Vagina (tissue), 2 donors: ENCODE data around the gene CTAGE6. TPM values are rescaled to one million over a fixed set of nuclear protein-coding genes. Genes with fewer than 3 reads are reported as not detected.
"Not testable (repeated sequence)": the region's sequence is repeated elsewhere in the genome, so short reads cannot be mapped to it uniquely, and the experiment has no call there.

ENCODE experiments used
- DNase-seq, 2 donors: peaks; one replicate each; pipeline ENCODE4 v3.0.0-alpha.2; 2017; ENCODE audit errors: extremely low spot score in 2 of 2
- H3K27ac ChIP-seq: fragments of 200-600 bp; sonication (generic); one replicate; pipeline ENCODE4 v1.5.1; 2019
- H3K27me3 ChIP-seq: fragments of 200-600 bp; sonication (generic); one replicate; pipeline ENCODE4 v1.5.1; 2019
- H3K36me3 ChIP-seq, 2 donors: fragments of 200-600 bp; sonication (generic); one replicate each; pipeline ENCODE4 v1.5.1; 2017 to 2019
- H3K4me1 ChIP-seq: fragments of 200-600 bp; sonication (generic); one replicate; pipeline ENCODE4 v1.5.1; 2019
- H3K4me3 ChIP-seq, 2 donors: fragments of 200-600 bp; sonication (generic); 1 replicate in 1 of 2; 2 replicates in 1 of 2; pipeline ENCODE4 v1.5.1; 2016 to 2019
- H3K9me3 ChIP-seq: fragments of 200-600 bp; sonication (generic); one replicate; pipeline ENCODE4 v1.5.1; 2019
- intact Hi-C: fragments of 100-400 bp; cut with DNase I; formaldehyde crosslinking; loops from one replicate; pipeline ENCODE4 v1.15.1; 2023
- small RNA-seq: library from RNA; depleted of rRNA; stranded (forward); fragments of <200 nt; gene quantifications from one replicate; pipeline ENCODE3, GENCODE V24; 2016
- total RNA-seq: library from RNA; depleted of rRNA; stranded (reverse); fragments of >200 nt; gene quantifications from one replicate; pipeline ENCODE4 v1.2.3, GENCODE V29; 2016

CTAGE6 gene
- total RNA-seq, 1 donor from 2014 or later, result 1.7 TPM

DNA sequence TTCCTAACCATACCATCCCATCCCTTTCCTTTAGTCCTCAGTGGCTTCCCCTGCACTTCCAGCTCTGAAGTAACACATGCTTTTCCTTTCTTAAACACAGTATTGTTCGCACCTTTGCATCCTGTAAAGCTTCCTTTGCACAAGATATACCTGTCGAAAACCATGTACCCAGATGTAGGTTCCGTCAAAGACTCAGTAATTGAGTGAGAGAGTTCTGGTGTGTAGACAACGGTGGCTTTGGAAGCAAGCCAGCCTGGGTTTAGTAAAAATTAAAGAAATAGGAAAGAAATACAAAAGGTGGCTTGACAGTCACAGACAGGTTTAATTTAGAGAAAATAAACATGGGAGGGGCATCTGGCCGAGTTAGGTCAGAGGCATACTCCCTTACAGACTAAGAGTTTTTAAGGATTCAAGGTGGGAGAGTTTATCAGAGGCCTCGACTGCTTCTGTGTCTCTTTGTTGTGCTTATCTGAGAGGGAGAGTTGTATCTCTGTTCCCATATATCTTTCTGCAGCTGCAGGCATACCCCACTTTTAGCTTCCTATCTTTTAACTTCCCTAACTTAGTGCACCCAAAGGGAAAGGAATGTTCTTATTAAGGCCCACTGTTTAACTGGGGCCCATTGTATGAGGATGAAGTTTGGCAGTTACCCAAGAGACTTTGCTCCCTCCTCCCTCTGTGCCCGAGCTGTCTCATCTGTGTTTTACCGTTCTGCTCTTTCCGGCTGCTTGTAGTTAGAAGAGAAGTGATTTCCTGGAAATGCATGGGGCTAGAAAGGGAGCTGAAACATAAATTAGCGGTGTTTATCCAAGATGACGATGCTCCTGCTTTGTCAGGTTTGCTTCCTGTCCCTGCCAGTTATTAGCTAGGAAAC lies 42.7 kb downstream of the CTAGE6 start:
- H3K27ac ChIP-seq, H3K4me3 ChIP-seq, H3K27me3 ChIP-seq, intact Hi-C loops, H3K9me3 ChIP-seq, H3K4me1 ChIP-seq, H3K36me3 ChIP-seq, DNase-seq: not testable (repeated sequence)

GRCh38 chr7:143712381-143712780 lies 45.1 kb downstream of the CTAGE6 start:
- H3K27ac ChIP-seq, H3K4me1 ChIP-seq, H3K9me3 ChIP-seq, H3K36me3 ChIP-seq, H3K4me3 ChIP-seq, DNase-seq, intact Hi-C loops, H3K27me3 ChIP-seq: not testable (repeated sequence)

- H3K27ac ChIP-seq, H3K27me3 ChIP-seq, H3K4me3 ChIP-seq, intact Hi-C loops, H3K9me3 ChIP-seq, H3K4me1 ChIP-seq, DNase-seq, H3K36me3 ChIP-seq: not testable (repeated sequence)
Observed at GRCh38 chr7:143711727-143712324, 45.7 kb downstream of the CTAGE6 start.

- H3K4me1 ChIP-seq, H3K36me3 ChIP-seq, H3K27ac ChIP-seq, intact Hi-C loops, H3K27me3 ChIP-seq, H3K4me3 ChIP-seq, DNase-seq, H3K9me3 ChIP-seq: not testable (repeated sequence)
Observed at GRCh38 chr7:143709895-143710294, 47.6 kb downstream of the CTAGE6 start.

Small RNA genes lying within 50 kb of the gene (small RNA-seq; reads per million reads assigned to genes)
- gene RNU6-267P, result not detected

Other genes starting within 250 kb of the CTAGE6 start
- not detected for gene CTAGE15, start 185.9 kb downstream of the CTAGE6 start, total RNA-seq
- 9.1 TPM for gene TCAF2, start 136.7 kb downstream of the CTAGE6 start, total RNA-seq
- gene TCAF1, start 144.5 kb upstream of the CTAGE6 start, total RNA-seq, result 50.1 TPM
- not detected for gene OR2F2, start 177.5 kb upstream of the CTAGE6 start, total RNA-seq
- gene OR2F1, start 197.1 kb upstream of the CTAGE6 start, total RNA-seq, result not detected
- not detected for gene OR6B1, start 242.6 kb upstream of the CTAGE6 start, total RNA-seq